ENCODE data around the gene MAPK4.
"Not testable (repeated sequence)": the region's sequence is repeated elsewhere in the genome, so short reads cannot be mapped to it uniquely, and the experiment has no call there.

MAPK4 gene

DNA sequence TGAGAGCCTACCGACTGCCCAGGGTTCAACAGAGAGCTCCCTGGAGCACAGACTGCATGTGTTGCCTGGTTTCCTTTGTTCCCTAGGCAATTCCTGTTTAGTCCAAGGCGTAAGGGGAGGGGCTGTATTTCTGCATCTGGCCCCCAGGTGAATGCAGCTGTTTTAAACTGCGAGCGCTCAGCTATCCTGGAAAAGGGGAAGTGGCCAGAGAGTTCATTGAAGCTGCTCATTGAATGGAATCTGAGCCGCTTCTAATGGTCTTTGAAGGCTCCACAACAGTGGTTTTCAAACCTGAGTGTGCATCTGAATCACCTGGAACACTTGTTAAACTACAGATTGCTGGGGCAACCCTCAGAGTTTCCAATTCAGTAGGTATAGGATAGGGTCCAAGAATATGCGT, 18.1 kb downstream of the MAPK4 start:
- no peak for DNase-seq (ENCODE audit: low read depth)

DNA sequence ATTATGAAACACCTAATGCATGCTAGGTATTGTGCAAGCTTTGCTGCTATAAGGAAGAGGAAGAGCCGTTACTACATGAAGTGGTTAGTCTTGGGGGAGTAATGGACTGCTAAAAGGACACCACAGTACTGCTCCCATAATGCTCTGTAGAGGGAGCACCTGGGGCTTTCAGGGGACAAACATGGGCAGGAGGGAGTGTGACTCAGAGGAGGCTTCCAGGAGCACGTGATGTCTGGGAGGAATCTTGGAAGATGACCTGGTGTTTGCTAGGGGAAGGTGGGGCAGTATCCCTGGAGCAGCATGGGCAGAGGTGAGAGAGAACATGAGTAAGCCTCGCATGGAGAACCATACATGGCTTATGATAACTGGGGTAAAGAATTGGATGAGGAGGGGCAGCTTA, 18.8 kb downstream of the MAPK4 start:
- no peak for DNase-seq (ENCODE audit: low read depth)

DNA sequence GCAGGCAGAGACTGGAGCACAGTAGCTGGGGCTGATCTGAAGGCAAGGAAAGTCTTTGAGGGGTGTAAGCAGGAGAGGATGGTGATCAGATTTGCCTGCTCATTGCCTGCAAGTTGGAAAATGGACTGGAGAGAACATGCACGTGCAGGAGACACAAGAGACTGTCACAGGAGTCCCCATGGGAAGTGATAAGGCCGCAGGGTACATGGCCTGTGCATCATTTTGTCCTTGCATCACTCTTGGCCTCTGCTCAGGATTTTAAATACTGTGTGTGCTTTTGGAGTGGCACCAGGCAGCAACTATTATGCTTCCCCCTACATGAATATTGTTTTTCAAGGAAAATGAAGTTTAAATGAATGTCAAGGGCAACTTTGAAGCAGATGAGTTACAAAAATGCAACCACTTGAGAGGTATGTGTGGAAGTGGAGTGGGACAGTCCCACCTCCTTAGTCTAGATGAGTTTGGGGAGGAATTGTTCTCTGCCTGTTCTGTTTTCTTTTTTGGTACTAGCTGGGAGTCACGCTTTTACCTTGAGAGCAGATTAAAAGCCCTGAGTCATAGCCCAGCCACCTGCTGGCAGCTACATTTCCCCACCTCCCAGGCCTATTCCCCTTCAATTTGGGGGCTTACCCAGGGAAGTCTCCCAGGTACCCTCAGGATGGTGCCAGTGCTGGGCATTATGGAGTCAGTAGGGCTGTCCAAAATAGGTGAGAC, 19.3 kb downstream of the MAPK4 start:
- no peak for DNase-seq (ENCODE audit: low read depth)

DNA sequence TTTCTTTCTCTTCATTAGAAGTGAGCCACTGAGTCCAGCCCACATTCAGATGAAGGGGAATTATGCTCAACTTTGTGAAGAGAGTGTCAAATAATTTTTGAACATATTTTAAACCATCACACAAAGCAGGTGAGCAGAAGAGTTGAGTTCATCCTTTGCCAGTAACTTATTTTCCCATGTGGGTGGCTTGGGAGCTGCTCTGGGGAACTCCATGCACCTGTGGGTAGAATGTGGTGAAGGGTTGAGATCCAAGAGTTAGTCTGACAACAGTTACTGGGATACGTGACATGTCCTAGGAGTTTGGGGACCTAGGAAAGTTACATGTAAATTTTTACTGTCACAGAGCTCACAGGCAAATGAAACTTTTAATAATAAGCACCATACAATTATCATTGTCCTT, 21.6 kb downstream of the MAPK4 start:
- no peak for DNase-seq (ENCODE audit: low read depth)

DNA sequence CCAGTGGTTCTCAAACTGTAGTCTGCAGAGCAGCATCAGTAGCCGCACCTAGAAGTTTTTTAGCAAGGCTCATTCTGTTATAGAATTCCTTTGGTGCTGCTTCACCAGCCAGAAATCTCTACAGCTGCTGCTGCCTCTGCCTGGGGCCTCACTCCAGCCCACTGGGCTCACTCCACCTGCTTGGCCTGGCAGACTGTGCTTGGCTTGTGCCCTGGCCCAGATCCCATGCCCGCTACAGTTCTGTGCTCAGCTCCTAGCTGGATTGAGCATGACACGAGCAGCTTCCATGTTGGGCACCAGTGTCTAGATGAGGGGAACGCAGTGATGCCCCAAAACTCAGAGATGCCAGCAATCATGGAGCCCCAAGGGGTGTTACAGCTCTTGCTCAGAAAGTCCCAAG, 22.6 kb downstream of the MAPK4 start:
- DNase-seq (ENCODE audit: low read depth): no peak

DNA sequence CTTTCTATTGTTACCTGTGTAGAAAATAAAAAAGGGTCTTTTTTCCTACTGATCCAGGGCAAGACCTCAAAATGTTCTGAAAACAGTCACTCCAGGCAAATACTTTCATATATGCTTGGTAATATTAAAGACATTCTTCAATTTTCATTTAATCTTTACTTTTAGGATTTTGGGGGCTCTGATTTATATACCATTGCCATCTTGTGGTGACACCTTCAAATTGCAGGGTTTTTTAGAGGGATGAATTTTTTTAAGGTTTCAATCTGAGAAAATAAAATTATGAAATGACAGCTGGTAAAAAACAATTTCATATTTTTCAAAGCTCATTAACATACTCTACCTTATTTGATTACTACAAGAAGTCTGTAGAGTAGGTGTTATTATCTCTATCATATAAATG, 26.8 kb downstream of the MAPK4 start:
- no peak for DNase-seq (ENCODE audit: low read depth)

DNA sequence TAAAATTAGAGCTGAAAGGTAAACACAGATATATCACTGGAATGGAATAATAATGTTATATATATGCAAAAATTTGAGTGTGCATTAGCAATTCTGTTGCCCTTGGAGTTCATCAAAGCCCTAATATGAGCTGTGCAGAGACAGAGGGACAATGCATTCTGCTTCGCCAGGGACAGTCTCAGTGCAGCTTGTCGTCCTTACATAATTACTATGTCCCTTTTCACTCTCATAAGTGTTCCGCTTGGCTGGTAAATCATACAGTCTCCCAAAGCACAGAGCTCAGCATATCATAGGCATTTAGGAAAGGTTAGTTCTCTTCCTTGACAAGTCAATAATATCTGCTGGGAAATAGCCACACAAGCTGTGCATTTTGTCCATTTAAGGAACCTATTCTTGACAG, 30.7 kb downstream of the MAPK4 start:
- DNase-seq (ENCODE audit: low read depth): no peak

DNA sequence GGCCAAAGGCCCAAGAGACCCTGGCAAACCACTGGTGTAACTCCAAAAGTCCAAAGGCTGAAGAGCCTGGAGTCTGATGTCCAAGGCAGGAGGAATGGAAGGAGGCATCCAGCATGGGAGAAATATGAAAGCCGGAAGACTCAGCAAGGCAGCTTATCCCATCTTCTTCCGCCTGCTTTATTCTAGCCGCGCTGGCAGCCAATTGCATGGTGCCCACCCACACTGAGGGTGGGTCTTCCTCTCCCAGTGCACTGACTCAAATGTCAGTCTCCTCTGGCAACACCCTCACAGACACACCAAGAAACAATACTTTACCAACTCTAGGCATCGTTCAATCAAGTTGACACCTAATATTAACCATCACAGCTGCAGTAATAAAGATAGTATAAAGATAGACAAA, 34.1 kb downstream of the MAPK4 start:
- no peak for DNase-seq (ENCODE audit: low read depth)

DNA sequence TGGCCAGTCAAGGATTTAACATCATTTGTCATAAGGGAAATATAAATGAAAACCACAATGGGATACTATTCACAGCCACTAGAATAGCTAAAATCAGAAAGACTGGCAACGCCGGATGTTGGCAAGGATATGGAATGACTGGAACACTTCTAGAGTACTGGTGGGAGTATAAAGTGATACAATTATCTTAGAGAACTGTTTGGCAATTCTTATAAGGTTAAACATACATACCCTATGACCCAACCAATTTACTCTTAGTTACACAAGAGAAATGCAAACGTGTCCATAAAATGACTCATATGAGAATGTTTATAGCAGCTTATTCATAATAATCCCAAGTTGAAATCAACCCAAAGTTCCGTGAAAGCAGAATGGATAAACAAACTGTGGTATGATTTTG, 35.1 kb downstream of the MAPK4 start:
- no peak for DNase-seq (ENCODE audit: low read depth)

DNA sequence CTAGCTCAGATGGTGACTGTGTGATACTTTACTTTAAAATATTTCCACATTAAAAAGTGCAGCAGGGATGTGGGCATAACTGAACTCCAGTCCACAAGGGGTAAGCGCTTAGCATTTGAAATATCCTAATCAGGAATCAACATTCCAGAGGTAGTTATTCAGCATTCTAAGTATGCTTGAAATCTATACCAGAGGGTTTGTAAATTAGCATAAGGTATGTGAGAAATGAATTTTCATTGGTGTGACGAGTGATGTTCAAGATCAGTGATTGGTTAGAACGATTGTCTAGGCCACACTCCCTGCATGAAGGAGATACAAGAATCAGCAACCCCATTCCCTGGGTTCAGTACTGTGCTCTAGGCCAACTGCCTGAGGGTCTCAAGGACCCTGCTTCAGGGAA, 42.6 kb downstream of the MAPK4 start:
- no peak for DNase-seq (ENCODE audit: low read depth)

DNA sequence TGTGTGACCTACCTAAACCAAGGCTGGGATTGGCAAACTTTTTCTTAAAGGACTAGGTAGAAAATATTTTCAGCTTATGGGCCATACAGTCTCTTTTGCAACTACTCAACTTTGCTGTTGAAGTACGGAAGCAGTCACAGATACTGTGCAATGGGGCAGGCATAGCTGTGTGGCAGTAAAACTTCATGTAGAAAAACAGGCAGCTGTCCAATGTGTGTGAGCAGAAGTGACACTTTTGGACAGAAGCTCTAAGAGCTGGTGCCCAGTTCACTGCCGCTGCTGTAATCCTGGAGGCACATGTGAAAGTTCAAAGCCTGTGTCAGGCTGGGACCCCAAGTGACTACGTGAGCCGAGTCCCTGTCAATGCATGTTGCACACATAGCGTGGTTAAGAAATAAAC, 46.7 kb downstream of the MAPK4 start:
- DNase-seq (ENCODE audit: low read depth): no peak

DNA sequence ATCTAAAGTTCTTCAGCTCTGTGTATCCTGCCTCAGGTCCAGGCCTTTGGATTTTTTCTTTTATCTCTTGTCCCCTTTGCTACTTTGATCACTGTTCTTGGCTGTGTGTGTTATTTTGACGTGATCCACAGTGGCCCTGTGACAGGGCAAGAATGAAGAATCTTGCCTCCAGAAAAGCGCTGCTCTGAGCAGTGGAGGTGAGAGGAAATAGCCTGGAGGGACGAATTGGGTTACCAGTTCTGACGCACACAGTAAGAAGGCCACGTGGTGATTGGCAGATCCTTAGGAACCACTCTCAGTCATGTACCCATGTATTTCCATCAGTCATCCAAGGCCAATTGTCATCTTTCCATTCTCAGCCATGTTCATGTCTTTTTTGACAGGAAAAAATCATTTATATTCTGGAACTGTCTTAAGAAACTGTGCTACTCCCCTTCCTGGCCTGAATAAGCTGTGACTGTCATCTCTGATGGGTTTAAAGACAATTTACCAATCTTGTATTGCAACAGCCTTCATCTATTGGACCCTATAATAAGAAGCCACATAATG, 47.6 kb downstream of the MAPK4 start:
- DNase-seq (ENCODE audit: low read depth): no peak

DNA sequence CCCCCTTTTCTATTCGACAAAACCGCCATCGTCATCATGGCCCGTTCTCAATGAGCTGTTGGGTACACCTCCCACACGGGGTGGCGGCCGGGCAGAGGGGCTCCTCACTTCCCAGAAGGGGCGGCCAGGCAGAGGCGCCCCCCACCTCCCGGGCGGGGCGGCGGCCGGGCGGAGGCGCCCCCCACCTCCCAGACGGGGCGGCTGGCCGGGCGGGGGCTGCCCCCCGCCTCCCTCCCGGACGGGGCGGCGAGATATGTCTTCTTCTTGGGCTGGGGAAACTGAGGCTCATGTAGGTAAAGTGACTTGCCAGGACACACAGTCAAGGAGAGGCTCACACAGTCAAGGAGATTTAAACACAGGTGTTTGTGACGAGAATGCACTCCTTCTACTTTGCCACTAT, 49.3 kb downstream of the MAPK4 start:
- DNase-seq (ENCODE audit: low read depth): not testable (repeated sequence)

DNA sequence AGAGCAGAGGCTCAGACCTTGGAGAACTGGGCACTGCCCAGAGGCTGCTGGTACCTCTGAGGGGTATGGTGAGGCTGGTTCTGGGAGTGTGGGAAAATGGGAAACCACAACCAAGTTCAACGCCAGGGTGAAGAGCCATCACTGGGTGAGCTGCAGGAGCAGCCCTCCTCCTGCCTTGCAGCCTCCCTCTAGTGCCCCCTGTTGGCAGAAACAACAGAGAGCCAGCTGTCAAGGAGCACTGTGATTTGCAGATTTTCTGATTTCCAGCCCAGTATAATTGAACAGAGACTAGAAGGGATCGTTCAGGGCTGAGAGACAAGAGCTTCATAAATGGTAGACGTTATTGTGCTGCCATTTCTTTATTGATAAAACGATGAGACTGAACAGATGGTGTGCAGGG, 50.5 kb downstream of the MAPK4 start:
- DNase-seq (ENCODE audit: low read depth): no peak

DNA sequence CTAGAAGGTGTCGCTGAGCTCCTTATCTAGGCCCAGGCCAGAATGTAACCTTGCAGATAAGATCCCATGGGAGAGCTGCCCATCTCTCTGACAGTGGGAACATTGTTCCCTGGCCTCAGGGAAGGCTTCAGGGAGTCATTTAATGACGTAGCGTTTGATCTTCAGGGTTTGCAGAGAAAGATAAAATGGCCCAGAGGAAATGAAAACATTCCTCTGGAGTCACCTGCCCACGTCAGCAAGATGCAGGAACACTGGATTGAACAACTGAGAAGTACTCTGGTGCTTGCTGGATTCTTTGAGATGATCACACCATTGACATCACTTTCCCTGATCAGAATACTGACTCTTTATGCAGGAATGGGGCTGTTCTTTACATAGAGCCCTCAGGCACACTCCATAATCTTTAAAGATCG, 51.6 kb downstream of the MAPK4 start:
- DNase-seq (ENCODE audit: low read depth): no peak

DNA sequence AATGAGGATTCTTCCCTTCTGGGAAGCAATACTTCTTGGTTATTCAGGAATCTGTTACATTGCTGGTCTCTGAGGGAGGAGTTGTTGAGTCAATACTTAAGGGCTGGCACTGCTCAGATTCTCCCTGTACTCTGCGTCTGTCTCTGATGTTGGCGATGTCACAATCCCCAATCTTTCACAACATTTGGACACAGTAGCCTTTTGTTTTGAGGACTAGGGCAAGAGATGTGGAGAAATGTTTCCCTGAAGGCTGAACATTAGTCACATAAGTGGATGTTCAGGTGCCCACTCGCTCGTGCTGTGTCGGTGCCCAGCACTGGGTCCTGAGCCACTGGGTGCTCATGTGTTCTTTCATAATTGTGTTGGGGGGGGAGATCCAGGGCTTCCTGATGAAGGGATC, 55.0 kb downstream of the MAPK4 start:
- no peak for DNase-seq (ENCODE audit: low read depth)

DNA sequence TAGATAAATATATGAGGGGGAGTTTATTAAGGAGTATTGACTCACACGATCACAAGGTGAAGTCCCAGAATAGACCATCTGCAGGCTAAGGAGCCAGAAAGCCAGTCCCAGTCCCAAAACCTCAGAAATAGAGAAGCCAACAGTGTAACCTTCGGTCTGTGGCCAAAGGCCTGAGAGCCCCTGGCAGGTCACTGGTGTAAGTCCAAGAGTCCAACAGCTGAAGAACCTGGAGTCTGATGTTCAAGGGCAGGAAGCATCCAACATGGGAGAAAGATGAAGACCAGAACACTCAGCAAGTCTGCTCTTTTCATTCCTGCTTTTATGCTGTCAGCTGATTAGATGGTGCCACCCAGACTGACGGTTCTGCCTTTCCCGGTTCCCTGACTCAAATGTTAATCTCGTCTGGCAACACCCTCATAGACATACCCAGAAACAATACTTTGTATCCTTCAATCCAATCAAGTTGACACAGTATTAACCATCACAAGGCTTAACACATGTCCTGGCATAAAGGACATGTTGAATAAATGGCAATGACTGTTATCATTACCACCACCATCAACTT, 56.7 kb downstream of the MAPK4 start:
- no peak for DNase-seq (ENCODE audit: low read depth)

DNA sequence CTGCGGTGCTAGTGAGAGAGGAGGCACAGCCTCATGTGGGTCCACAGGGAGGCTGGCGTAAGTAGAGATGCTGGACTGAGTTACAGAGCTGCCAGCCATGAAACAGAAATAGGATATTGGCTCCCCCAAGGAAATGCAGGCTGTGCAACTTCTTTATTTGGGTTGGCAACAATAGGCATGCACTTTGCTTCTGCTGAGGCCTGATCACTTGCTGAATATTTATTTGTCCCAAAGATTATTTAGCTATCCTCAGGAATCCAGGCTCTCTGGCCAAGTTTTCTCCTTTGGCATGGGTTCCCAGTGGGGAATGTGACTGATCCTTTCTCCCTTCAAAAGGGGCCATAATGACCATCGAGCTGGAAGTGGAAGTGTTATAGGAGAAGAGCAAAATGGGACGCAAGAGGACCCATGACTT, 60.0 kb downstream of the MAPK4 start:
- no peak for DNase-seq (ENCODE audit: low read depth)

DNA sequence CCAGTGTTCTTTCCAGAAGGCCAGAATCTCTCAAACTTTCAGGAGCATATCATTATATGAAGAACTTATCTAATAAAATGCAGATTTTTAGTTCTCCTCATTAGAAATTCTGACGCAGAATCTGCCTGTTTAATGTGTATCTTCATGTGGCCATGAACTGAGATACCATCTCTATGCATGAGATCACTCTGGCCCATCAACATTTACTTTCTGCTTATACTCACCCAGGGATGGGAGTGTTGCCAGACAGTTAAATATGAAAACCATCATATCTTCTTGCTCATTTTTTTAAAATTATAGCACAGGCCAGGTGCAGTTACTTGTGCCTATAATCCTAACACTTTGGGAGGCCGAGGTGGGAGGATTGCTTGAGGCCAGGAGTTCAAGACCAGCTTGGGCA, 60.4 kb downstream of the MAPK4 start:
- DNase-seq (ENCODE audit: low read depth): no peak

DNA sequence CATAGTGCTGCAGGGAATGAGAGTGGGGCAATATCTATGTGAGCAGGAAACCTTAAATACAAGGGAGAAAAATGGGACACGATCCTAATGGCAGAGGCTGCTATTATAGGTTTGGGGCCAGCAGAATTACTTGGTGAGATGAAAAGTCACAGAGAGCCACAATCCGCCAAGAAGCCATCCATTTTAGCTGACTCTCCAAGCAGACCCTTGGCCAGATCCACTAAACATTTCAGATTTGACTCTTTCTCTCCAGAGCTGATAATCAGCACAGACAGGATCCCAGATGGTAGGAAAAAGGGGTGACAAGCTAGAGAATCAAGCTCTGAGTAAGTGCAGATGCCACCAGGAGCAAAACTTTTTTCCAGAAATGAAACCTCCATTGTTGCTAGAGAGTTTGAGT, 61.5 kb downstream of the MAPK4 start:
- DNase-seq (ENCODE audit: low read depth): no peak

DNA sequence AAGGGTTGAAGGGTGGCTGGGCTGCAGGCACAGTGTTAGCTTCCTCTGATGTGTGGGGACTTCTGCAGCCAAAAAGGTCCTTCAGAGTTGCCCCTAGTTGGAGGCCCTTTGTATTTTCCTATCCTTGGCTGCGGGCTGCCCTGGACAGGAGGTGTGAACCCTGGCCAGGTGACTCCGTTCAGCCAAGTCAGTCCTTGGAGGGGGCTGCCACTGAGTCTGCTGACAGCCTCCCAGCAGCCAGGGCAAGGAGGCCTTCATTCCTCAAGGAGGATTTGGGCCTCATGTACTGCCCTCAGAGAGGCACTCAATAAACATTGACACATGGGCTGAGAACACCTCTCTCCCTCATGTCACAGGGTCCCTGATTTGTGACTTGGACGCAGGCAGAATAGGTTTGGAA, 62.4 kb downstream of the MAPK4 start:
- DNase-seq (ENCODE audit: low read depth): no peak

DNA sequence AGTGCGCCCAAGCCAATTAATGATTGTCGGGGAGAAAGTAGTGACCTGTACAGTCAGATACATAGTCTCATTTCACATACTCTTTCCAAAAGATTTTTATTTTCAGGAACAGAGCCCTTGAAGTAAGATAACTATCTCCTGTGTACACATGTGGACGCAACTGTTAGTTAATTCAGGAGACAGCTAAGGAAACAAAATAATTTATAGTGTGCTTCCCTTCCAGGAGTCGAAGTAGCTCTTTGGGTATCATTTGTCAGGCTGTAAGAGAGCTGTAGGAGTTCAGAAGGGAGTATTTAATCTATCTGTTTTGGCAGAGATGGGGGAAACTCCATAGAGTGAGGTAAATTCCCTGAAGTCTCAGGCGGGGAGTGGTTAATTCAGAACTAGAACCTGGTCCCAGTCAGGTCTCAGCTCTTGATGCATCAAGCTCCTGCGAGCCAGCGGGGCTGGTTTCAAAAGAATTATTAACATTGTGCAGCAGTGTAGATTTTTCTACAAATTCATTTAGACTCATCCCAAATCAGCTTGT, 63.0 kb downstream of the MAPK4 start:
- DNase-seq (ENCODE audit: low read depth): no peak

DNA sequence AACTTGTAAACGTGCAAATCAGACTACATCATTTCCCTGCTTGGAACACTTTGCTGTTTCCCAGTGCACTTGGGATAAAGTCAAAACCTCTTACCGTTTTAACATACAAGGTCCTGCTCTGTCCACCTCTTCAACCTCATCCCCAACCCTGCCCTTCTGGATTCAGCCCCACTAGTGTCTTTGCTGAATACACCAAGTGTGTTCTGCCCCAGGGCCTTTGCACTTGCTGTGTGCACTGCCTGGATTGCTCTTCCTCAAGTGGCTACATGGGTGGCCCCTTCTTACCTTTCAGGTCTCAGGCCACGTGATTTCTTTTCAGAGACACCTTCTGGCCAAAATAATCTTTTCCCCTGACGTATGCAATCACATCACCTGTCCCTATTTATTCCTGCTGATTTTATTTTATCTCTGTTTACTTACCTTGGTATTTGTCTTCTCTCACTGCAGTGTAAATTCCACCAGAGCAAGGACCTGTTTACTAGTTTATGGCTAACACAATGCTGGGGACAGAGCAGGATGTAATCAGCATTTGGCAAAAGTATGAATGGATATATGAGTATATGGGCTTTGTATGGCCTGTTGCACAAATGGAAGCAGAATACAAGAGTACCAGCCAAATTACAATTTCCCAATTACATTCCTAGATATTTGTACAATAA, 63.9 kb downstream of the MAPK4 start:
- DNase-seq (ENCODE audit: low read depth): no peak

All from stimulated activated CD8-positive, alpha-beta memory T cell treated with anti-CD3 and anti-CD28 coated beads, Interleukin-12 subunit alpha, Interleukin-12 subunit beta, amount 100 ng/mL, for 1 hour (primary cell).